HCT116 (cell line): ENCODE data around the gene ZNF750. TPM values are rescaled to one million over a fixed set of nuclear protein-coding genes. Genes with fewer than 3 reads are reported as not detected.

Source experiments
- ATAC-seq: fragments of 200-7000 bp; cut with Tn5 transposase; 2 replicates; pipeline ENCODE4 v1.9.1; 2020; ENCODE audit warnings: mild to moderate bottlenecking, moderate library complexity
- BruUV-seq: library from RNA; stranded (reverse); fragments of 400-500 nt; replicated peaks from 2 replicates; lab custom pipeline; 2021; lab: Mats Ljungman, UMichigan
- CTCF ChIA-PET: fragments of 300-600 bp; sonication (Branson Sonifier 250); formaldehyde crosslinking; loops from one replicate; lab custom pipeline; 2021; ENCODE audit warnings: antibody characterized with exemption; lab: Charles Lee
- POLR2A ChIA-PET: fragments of 300-600, 350-600 bp; sonication (Branson Sonifier 250); formaldehyde crosslinking; loops from one replicate; lab custom pipeline; 2021; ENCODE audit warnings: antibody characterized with exemption; lab: Charles Lee
- RAD21 ChIA-PET, 2 experiments: fragments of 300-600 bp; sonication (Branson Sonifier 250); formaldehyde crosslinking; loops; one replicate each; lab custom pipeline; 2023; ENCODE audit warnings: low total read pairs in 2 of 2; ENCODE audit not compliant: uncharacterized antibody in 2 of 2, unreplicated experiment in 2 of 2, low non-redundant PET in 1 of 2; lab: Charles Lee
- DNase-seq: peaks from one replicate; pipeline ENCODE4 v3.0.0-alpha.2; 2010; ENCODE audit warnings: low read depth, low spot score
- H2AFZ ChIP-seq: fragments of 200-600 bp; shearing (Covaris generic), sonication (generic); 2 replicates; pipeline ENCODE4 v1.6.1; 2017; ENCODE audit warnings: low read depth, mixed run types, mixed read lengths, antibody characterized with exemption, low read length; ENCODE audit not compliant: poor library complexity, severe bottlenecking
- H3K27ac ChIP-seq: 2 replicates; pipeline ENCODE4 v1.5.1; 2012; ENCODE audit warnings: low read depth, low read length
- H3K27me3 ChIP-seq: fragments of 200-600 bp; sonication (generic); 2 replicates; pipeline ENCODE4 v1.6.1; 2016; ENCODE audit warnings: mixed run types, low read length, mixed read lengths; ENCODE audit not compliant: insufficient read depth
- H3K36me3 ChIP-seq, 2 experiments: fragments of 200-500 bp in 1 of 2; fragments of 200-600 bp in 1 of 2; sonication (Bioruptor generic) in 1 of 2; sonication (generic) in 1 of 2; 2 replicates each; pipeline versions ENCODE4 v1.5.1 to v1.6.1; 2014 to 2016; ENCODE audit warnings: low read length in 2 of 2, inconsistent platforms in 1 of 2, mixed read lengths in 1 of 2, mixed run types in 1 of 2; ENCODE audit not compliant: insufficient read depth in 2 of 2, control insufficient read depth in 1 of 2
- H3K4me1 ChIP-seq, 2 experiments: fragments of 200-600 bp in 1 of 2; sonication (generic) in 1 of 2; 2 replicates each; pipeline versions ENCODE4 v1.5.1 to v1.6.1; 2012 to 2017; ENCODE audit warnings: low read length in 2 of 2, inconsistent platforms in 1 of 2, mild to moderate bottlenecking in 1 of 2, mixed read lengths in 1 of 2, mixed run types in 1 of 2, moderate library complexity in 1 of 2; ENCODE audit not compliant: insufficient read depth in 2 of 2, control insufficient read depth in 1 of 2
- H3K4me2 ChIP-seq: fragments of 200-600 bp; sonication (generic); 2 replicates; pipeline ENCODE4 v1.6.1; 2017; ENCODE audit warnings: mixed run types, low read length, mixed read lengths
- H3K4me3 ChIP-seq, 2 experiments: fragments of 200-600 bp in 1 of 2; sonication (generic) in 1 of 2; replicated peaks in 1 of 2; 2 replicates each; pipeline ENCODE4 v1.5.1; 2011 to 2016; ENCODE audit warnings: low read length in 2 of 2, control low read depth in 1 of 2, low read depth in 1 of 2, mild to moderate bottlenecking in 1 of 2, mixed read lengths in 1 of 2, mixed run types in 1 of 2
- H3K79me2 ChIP-seq: fragments of 200-600 bp; sonication (generic); 2 replicates; pipeline ENCODE4 v1.6.1; 2017; ENCODE audit warnings: mild to moderate bottlenecking, mixed run types, low read length, moderate library complexity, mixed read lengths; ENCODE audit not compliant: insufficient read depth
- H3K9ac ChIP-seq: fragments of 200-600 bp; sonication (generic); 2 replicates; pipeline ENCODE4 v1.6.1; 2016; ENCODE audit warnings: low read length, mixed read lengths
- H3K9me2 ChIP-seq: fragments of 200-600 bp; sonication (generic), shearing (Covaris generic); 2 replicates; pipeline ENCODE4 v1.6.1; 2017; ENCODE audit warnings: mixed run types, mild to moderate bottlenecking, moderate library complexity; ENCODE audit not compliant: insufficient read depth
- H3K9me3 ChIP-seq, 2 experiments: fragments of 200-500 bp in 1 of 2; fragments of 200-600 bp in 1 of 2; sonication (Bioruptor generic) in 1 of 2; sonication (generic) in 1 of 2; 2 replicates each; pipeline ENCODE4 v1.6.1; 2014 to 2017; ENCODE audit warnings: low read length in 2 of 2, mixed read lengths in 2 of 2, inconsistent platforms in 1 of 2, low read depth in 1 of 2, mild to moderate bottlenecking in 1 of 2, mixed run types in 1 of 2, moderate library complexity in 1 of 2; ENCODE audit not compliant: control insufficient read depth in 1 of 2, insufficient read depth in 1 of 2
- H4K20me1 ChIP-seq: fragments of 200-600 bp; sonication (generic), shearing (Covaris generic); 2 replicates; pipeline ENCODE4 v1.6.1; 2017; ENCODE audit warnings: mixed run types, mild to moderate bottlenecking, moderate library complexity; ENCODE audit not compliant: insufficient read depth
- CEBPB ChIP-seq: IDR thresholded peaks from 2 replicates; pipeline ENCODE4 v1.6.1; 2012; ENCODE audit warnings: low read depth
- CTCF ChIP-seq, 3 experiments: fragments of 200-600 bp in 1 of 3; sonication (generic) in 1 of 3; IDR thresholded peaks in 2 of 3; conservative IDR thresholded peaks in 1 of 3; 2 replicates each; pipeline ENCODE4 v1.5.1; 2012 to 2017; ENCODE audit warnings: low read depth in 2 of 3, low read length in 2 of 3, antibody characterized with exemption in 1 of 3, borderline replicate concordance in 1 of 3, control low read depth in 1 of 3, mild to moderate bottlenecking in 1 of 3, mixed read lengths in 1 of 3, mixed run types in 1 of 3, moderate library complexity in 1 of 3; ENCODE audit not compliant: insufficient read depth in 1 of 3
- EGR1 ChIP-seq: IDR thresholded peaks from 2 replicates; pipeline ENCODE4 v1.6.1; 2012; ENCODE audit warnings: low read depth
- ELF1 ChIP-seq: IDR thresholded peaks from 2 replicates; pipeline ENCODE4 v1.6.1; 2012; ENCODE audit warnings: low read depth, borderline replicate concordance
- EZH2 ChIP-seq: fragments of 200-600 bp; sonication (generic); IDR thresholded peaks from 2 replicates; pipeline ENCODE4 v1.6.1; 2017; ENCODE audit warnings: antibody characterized with exemption, mixed run types
- FOSL1 ChIP-seq: IDR thresholded peaks from 2 replicates; pipeline ENCODE4 v1.6.1; 2012; ENCODE audit warnings: low read depth
- SRF ChIP-seq: IDR thresholded peaks from 2 replicates; pipeline ENCODE4 v1.6.1; 2012; ENCODE audit warnings: low read depth
- ZBTB33 ChIP-seq: IDR thresholded peaks from 2 replicates; pipeline ENCODE4 v1.6.1; 2011; ENCODE audit warnings: mild to moderate bottlenecking, low read length, moderate library complexity; ENCODE audit not compliant: insufficient replicate concordance; ENCODE audit errors: extremely low read depth
- ZFX ChIP-seq: fragments of 450-650 bp; IDR thresholded peaks from 2 replicates; pipeline ENCODE4 v1.6.1; 2017
- intact Hi-C: fragments of 100-400 bp; cut with micrococcal nuclease; formaldehyde crosslinking; loops from 2 replicates; pipeline ENCODE4 v1.10.0; 2022
- total RNA-seq: library from RNA; stranded (reverse); gene quantifications from one replicate; pipeline ENCODE4 v1.2.1, GENCODE V29; 2021; ENCODE audit not compliant: unreplicated experiment
- TF ChIP-seq, protein P1 (sequence below): IDR thresholded peaks from 2 replicates; pipeline ENCODE4 v1.6.1; 2012

Gene ZNF750
- total RNA-seq, 1 experiment from 2014 or later: not detected

- ATAC-seq (no peak), DNase-seq (no peak)
- CTCF ChIA-PET: interaction anchor here (0.7 kb wide), 1 partner anchor 22 kb away, joined by 3 read pairs; no protein-coding TSS in a partner anchor
- H3K4me2 ChIP-seq: no peak overlapping the region
- 0 out of 2 replicates have a peak, but pooled peaks cover 3% of the 10 kb centered on the region for H4K20me1 ChIP-seq
- no peaks in the 10 kb centered on the region for H3K27me3 ChIP-seq
- RAD21 ChIA-PET: interaction anchor here in 1 of 2 experiments (0.8 kb wide), 1 partner anchor 8 kb away, joined by 3 read pairs; no protein-coding TSS in a partner anchor
- no peak overlapping the region for H3K9ac ChIP-seq
- H3K9me2 ChIP-seq: no peaks in the 10 kb centered on the region
- H3K36me3 ChIP-seq: peaks cover 0 to 5% of the 10 kb centered on the region in 2 experiments; a peak in 1 of 4 replicates
- peaks cover 17 to 33% of the 10 kb centered on the region in 2 experiments for H3K4me1 ChIP-seq
- peaks cover 25% of the 10 kb centered on the region; the same call in 1 of the 2 replicates for H3K79me2 ChIP-seq
- POLR2A ChIA-PET: no interaction called here
- H2AFZ ChIP-seq: no peak overlapping the region
- no TSS peak for BruUV-seq
- no peaks in the 10 kb centered on the region for H3K9me3 ChIP-seq
- TF ChIP-seq SRF (no peak), CEBPB (no peak), ZBTB33 (no peak), ELF1 (no peak), FOSL1 (no peak), ZFX (no peak), CTCF (IDR thresholded peaks at IDR 0.05 in 2 of 3, conservative IDR thresholded peaks at IDR 0.05 in 1 of 3; ENCODE audit: borderline replicate concordance in 1 of 3, insufficient read depth in 1 of 3, low read depth in 2 of 3, low read length in 2 of 3) (no peak), EGR1 (no peak), EZH2 (no peak)
- TF ChIP-seq, protein P1, sequence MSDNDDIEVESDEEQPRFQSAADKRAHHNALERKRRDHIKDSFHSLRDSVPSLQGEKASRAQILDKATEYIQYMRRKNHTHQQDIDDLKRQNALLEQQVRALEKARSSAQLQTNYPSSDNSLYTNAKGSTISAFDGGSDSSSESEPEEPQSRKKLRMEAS: no peak
- no peak overlapping the region for H3K4me3 ChIP-seq
- no peak overlapping the region for H3K27ac ChIP-seq
- intact Hi-C loops: no loop called here
These were observed 45.1 kb upstream of the ZNF750 start for GRCh38 chr17:82884970-82885353.
